ENCODE measurements around the gene RAB39B.

Gene RAB39B

GRCh38 chrX:155211208-155211607 is 53.1 kb downstream of the RAB39B start:
- TF ChIP-seq YY1 (IDR thresholded peaks at IDR 0.05; ENCODE audit: low read depth) (no peak), TCF12 (IDR thresholded peaks at IDR 0.05; ENCODE audit: low read depth) (no peak), EP300 (IDR thresholded peaks at IDR 0.05; ENCODE audit: borderline replicate concordance) (no peak), TEAD4 (IDR thresholded peaks at IDR 0.05) (no peak)
